HCT116 (cell line): Measurements from ENCODE around the gene GEN1.

ENCODE experiments used
- CEBPB ChIP-seq: IDR thresholded peaks from 2 replicates; pipeline ENCODE4 v1.6.1; 2012; ENCODE audit warnings: low read depth
- CTCF ChIP-seq, 3 experiments: fragments of 200-600 bp in 1 of 3; sonication (generic) in 1 of 3; IDR thresholded peaks in 2 of 3; conservative IDR thresholded peaks in 1 of 3; 2 replicates each; pipeline ENCODE4 v1.5.1; 2012 to 2017; ENCODE audit warnings: low read depth in 2 of 3, low read length in 2 of 3, antibody characterized with exemption in 1 of 3, borderline replicate concordance in 1 of 3, control low read depth in 1 of 3, mild to moderate bottlenecking in 1 of 3, mixed read lengths in 1 of 3, mixed run types in 1 of 3, moderate library complexity in 1 of 3; ENCODE audit not compliant: insufficient read depth in 1 of 3
- EZH2 ChIP-seq: fragments of 200-600 bp; sonication (generic); IDR thresholded peaks from 2 replicates; pipeline ENCODE4 v1.6.1; 2017; ENCODE audit warnings: antibody characterized with exemption, mixed run types
- EZH2phosphoT487 ChIP-seq: fragments of 200-600 bp; IDR thresholded peaks from 2 replicates; pipeline ENCODE4 v1.6.1; 2018; ENCODE audit warnings: antibody characterized with exemption, borderline replicate concordance
- JUND ChIP-seq: IDR thresholded peaks from 2 replicates; pipeline ENCODE4 v1.6.1; 2012
- MAX ChIP-seq: IDR thresholded peaks from 2 replicates; pipeline ENCODE4 v1.6.1; 2012
- POLR2A ChIP-seq: IDR thresholded peaks from 2 replicates; pipeline ENCODE4 v1.7.0; 2011; ENCODE audit warnings: borderline replicate concordance; ENCODE audit not compliant: insufficient read depth, insufficient read length; ENCODE audit errors: extremely low read depth
- POLR2AphosphoS5 ChIP-seq: IDR thresholded peaks from 2 replicates; pipeline ENCODE4 v1.6.1; 2011; ENCODE audit warnings: mild to moderate bottlenecking, low read depth, low read length, moderate library complexity
- SIN3A ChIP-seq: IDR thresholded peaks from 2 replicates; pipeline ENCODE4 v1.6.1; 2012; ENCODE audit warnings: low read depth
- SRF ChIP-seq: IDR thresholded peaks from 2 replicates; pipeline ENCODE4 v1.6.1; 2012; ENCODE audit warnings: low read depth
- YY1 ChIP-seq: IDR thresholded peaks from 2 replicates; pipeline ENCODE4 v1.6.1; 2011; ENCODE audit warnings: low read length, low read depth, moderate library complexity, mild to moderate bottlenecking; ENCODE audit not compliant: insufficient replicate concordance; ENCODE audit errors: extremely low read depth
- ZBTB33 ChIP-seq: IDR thresholded peaks from 2 replicates; pipeline ENCODE4 v1.6.1; 2011; ENCODE audit warnings: mild to moderate bottlenecking, low read length, moderate library complexity; ENCODE audit not compliant: insufficient replicate concordance; ENCODE audit errors: extremely low read depth

GRCh38 chr2:17830053-17831034 lies 76.4 kb downstream of the GEN1 start:
- peak; percentile 94 to 98 (median 97) for TF ChIP-seq CTCF (IDR thresholded peaks at IDR 0.05 in 2 of 3, conservative IDR thresholded peaks at IDR 0.05 in 1 of 3; ENCODE audit: borderline replicate concordance in 1 of 3, insufficient read depth in 1 of 3, low read depth in 2 of 3, low read length in 2 of 3)
- TF ChIP-seq POLR2A, result no peak
- no peak for TF ChIP-seq EZH2phosphoT487
- no peak for TF ChIP-seq ZBTB33
- TF ChIP-seq JUND, result no peak
- TF ChIP-seq SIN3A, result no peak
- no peak for TF ChIP-seq EZH2
- peak; percentile 70 for TF ChIP-seq MAX
- no peak for TF ChIP-seq POLR2AphosphoS5
- TF ChIP-seq YY1, result peak; percentile 54
- no peak for TF ChIP-seq CEBPB
- no peak for TF ChIP-seq SRF
